GM18861 (cell line): ENCODE data around the gene FRAT2.
A peak's percentile ranks its signal among the peaks of the same experiment; 100 is the strongest.
"Not testable (repeated sequence)": the region's sequence is repeated elsewhere in the genome, so short reads cannot be mapped to it uniquely, and the experiment has no call there.

ENCODE experiments used
- ATAC-seq: cut with Tn5 transposase; IDR thresholded peaks from one replicate; pipeline ENCODE4 v1.9.1; 2021; ENCODE audit not compliant: unreplicated experiment

Gene FRAT2

DNA sequence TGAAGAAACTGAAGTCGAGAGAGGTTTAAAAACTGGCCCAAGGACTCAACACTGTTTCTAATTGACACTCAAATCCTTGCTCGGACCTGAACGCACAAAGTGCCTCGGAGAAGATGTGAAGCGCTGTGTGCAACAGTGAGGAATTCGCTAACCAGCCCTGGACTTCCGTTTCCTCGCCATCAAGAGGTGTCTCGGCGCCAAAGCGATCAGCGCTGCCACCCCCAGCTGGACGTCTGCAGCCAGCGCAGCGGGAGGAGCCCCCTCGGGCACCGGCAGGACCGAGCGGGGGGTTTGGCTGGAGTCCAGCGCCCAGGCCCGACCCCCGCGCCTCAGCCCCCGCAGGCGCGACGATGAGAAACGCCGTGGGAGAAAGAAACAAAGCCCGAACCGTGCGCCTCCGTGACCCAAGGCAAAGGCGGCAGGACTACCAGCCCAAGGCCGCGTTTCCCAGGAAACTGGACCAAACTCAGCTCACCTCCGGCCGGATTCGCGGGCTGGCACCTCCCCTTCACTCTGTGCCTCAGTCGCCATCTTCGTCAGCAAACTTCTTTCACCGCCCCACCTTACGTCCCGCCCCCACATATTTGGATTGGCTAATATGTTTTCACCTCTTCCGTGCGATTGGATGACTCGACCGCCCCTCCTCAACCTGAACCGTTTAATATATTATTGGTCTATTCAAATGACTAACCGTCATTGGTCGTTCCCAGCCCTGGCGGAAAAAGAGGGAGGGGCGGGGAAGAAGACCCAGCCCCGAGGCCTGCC is 42.2 kb downstream of the FRAT2 start, which contains the start of gene ARHGAP19:
Gene ARHGAP19, minus strand, starts transcription at position 541 of the 765 bp plus-strand sequence. Its CDS starts 10 bp downstream, at position 531.
- ATAC-seq = peak; percentile 86

DNA sequence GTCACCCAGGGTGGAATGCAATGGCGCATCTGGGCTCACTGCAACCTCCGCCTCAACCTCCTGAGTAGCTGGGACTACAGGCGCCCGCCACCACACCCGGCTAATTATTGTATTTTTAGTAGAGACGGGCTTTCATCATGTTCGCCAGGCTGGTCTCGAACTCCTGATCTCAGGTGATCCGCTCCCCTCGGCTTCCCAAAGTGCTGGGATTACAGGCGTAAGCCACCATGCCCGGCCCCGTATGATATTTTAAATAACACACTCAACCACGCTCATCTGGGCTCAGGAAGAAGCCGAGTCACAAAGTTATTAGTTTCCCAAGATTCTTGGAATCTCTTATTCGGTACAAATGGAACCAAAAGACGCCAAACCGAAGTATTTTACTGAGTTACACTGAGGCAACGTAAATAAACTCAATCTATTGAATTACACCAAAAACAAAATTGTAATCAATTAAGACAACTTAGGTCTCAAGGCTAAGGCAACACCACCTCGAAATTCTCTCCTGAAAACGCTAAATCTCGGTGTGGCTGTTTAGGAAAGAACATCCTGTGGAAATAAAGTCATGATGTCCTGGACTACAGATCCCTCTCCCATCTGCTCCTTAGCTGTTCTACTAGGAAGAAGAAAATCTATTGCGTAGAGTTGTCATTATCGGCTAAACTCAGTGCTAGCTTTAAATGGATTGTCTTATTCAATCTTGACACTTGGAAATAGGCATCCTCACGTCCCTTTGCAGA is 43.0 kb downstream of the FRAT2 start:
- no peak for ATAC-seq

DNA sequence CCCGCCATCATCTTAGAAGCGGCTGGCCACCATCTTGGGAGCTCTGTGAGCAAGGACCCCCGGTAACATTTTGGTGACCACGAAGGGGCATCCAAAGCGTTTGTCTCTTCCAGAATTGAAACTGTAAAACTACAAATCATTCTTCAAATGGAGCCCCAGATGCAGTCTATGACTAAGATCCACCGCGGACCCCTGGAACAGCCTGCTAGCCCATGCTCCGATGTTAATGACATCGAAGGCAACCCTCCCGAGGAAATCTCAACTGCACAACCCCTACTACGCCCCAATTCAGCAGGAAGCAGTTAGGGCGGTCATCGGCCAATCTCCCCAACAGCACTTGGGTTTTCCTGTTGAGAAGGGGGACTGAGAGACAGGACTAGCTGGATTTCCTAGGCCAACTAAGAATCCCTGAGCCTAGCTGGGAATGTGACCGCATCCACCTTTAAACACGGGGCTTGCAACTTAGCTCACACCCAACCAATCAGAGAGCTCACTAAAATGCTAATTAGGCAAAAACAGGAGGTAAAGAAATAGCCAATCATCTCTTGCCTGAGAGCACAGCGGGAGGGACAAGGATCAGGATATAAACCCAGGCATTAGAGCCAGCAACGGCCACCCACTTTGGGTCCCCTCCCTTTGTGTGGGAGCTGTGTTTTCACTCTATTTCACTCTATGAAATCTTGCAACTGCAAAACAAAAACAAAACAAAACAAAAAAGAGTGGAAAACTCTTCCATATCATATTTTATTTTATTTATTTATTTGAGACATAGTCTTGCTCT is 43.8 kb downstream of the FRAT2 start:
- not testable (repeated sequence) for ATAC-seq

DNA sequence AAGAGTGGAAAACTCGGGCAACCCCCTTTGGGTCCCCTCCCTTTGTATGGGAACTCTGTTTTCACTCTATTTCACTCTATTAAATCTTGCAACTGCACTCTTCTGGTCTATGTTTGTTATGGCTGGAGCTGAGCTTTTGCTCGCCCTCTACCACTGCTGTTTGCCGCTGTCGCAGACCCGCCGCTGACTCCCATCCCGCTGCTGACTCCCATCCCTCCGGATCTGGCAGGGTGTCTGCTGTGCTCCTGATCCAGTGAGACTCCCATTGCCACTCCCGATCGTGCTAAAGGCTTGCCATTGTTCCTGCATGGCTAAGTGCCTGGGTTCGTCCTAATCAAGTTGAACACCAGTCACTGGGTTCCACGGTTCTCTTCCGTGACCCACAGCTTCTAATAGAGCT is 44.5 kb downstream of the FRAT2 start:
- not testable (repeated sequence) for ATAC-seq
